GM23338 (cell line): ENCODE results near the gene CENPVL2. TPM values are rescaled to one million over a fixed set of nuclear protein-coding genes. Genes with fewer than 3 reads are reported as not detected.

Source experiments
- polyA plus RNA-seq: library from polyadenylated mRNA; unstranded; fragments of >200 nt; fragmentation: Nextera tagmentation; extraction: Ambion mirVana; gene quantifications from 2 replicates; pipeline ENCODE4 v1.2.1, GENCODE V29; 2016
- total RNA-seq: library from RNA; depleted of rRNA; stranded (reverse); fragments of >200 nt; shearing (Covaris generic); gene quantifications from 2 replicates; pipeline ENCODE4 v1.2.3, GENCODE V29; 2014; rRNA removed

CENPVL2 gene
- total and polyA plus RNA-seq, 2 experiments from 2014 or later, result 2.9 to 5.2 TPM

Other genes starting within 250 kb of the CENPVL2 start
- gene NUDT11, start 186.2 kb downstream of the CENPVL2 start, total RNA-seq, result 39.2 and 52.7 TPM in 2 replicates
- 25.0 and 27.5 TPM in 2 replicates for gene NUDT11, start 186.2 kb downstream of the CENPVL2 start, polyA plus RNA-seq
- 3.2 and 4.8 TPM in 2 replicates for gene CENPVL3, start 63.9 kb downstream of the CENPVL2 start, total RNA-seq
- 4.4 and 5.1 TPM in 2 replicates for gene CENPVL3, start 63.9 kb downstream of the CENPVL2 start, polyA plus RNA-seq
- gene CENPVL1, start 27.7 kb upstream of the CENPVL2 start, total RNA-seq, result 4.4 and 5.2 TPM in 2 replicates
- 2.3 and 2.9 TPM in 2 replicates for gene CENPVL1, start 27.7 kb upstream of the CENPVL2 start, polyA plus RNA-seq
- 19.5 and 21.6 TPM in 2 replicates for gene GSPT2, start 60.6 kb upstream of the CENPVL2 start, total RNA-seq
- 23.6 and 26.2 TPM in 2 replicates for gene GSPT2, start 60.6 kb upstream of the CENPVL2 start, polyA plus RNA-seq
- 88.5 and 89.8 TPM in 2 replicates for gene MAGED1, start 210.8 kb upstream of the CENPVL2 start, total RNA-seq
- gene MAGED1, start 210.8 kb upstream of the CENPVL2 start, polyA plus RNA-seq, result 58.5 and 60.8 TPM in 2 replicates